ENCODE data around the gene NUAK2.
A peak's percentile ranks its signal among the peaks of the same experiment; 100 is the strongest.

DNA sequence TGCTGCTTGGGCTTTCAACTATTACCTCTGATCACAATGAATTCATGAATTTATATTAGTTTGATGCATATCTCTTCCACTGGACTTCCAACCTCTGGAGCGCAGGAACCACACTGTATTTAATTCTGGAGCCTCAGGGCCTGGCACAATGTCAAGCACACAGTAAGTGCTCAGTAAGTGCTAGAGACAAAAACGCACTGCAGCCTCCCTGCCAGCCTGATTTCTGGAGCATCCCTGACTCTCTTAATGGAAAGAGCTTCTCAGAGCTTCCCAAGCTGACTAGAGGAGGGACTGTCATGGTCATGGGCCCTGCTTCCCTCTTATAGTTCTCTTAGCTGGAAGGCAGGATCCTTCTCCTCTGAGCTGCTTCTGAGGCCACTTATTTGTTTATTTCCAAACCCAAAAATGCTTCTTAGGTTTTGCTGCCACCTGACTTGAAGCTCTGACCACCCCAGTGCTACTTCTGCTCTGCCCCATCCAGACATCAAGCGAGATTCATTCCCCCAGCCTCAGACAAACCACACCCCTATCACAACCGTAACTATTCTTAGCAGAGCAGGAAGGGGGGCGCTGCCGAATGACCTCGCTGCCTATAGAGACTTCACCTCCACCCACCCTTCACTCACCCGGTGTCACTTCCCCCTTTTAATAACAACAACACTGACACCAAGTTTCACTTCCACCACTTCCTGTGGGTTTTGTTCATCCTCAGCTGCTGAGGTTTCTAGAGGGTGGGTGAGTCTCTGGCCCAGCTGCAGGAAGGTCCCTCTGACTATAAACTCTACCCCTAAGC lies 33.6 kb downstream of the NUAK2 start:
- TF ChIP-seq EZH2 (IDR thresholded peaks at IDR 0.05; ENCODE audit: borderline replicate concordance, low read depth, low read length, severe bottlenecking) (no peak), POLR2A (IDR thresholded peaks at IDR 0.05; ENCODE audit: low read depth, low read length) (no peak), POLR2AphosphoS5 (IDR thresholded peaks at IDR 0.05; ENCODE audit: insufficient read depth, low read depth, low read length) (peak; percentile 46), JUN (IDR thresholded peaks at IDR 0.05; ENCODE audit: borderline replicate concordance, insufficient read depth, insufficient read length, low read depth) (no peak), MAX (IDR thresholded peaks at IDR 0.05; ENCODE audit: insufficient read depth, insufficient read length) (no peak), FOS (IDR thresholded peaks at IDR 0.05; ENCODE audit: borderline replicate concordance, insufficient read depth, low read length) (peak; percentile 20)
- TF ChIP-seq, protein P1, sequence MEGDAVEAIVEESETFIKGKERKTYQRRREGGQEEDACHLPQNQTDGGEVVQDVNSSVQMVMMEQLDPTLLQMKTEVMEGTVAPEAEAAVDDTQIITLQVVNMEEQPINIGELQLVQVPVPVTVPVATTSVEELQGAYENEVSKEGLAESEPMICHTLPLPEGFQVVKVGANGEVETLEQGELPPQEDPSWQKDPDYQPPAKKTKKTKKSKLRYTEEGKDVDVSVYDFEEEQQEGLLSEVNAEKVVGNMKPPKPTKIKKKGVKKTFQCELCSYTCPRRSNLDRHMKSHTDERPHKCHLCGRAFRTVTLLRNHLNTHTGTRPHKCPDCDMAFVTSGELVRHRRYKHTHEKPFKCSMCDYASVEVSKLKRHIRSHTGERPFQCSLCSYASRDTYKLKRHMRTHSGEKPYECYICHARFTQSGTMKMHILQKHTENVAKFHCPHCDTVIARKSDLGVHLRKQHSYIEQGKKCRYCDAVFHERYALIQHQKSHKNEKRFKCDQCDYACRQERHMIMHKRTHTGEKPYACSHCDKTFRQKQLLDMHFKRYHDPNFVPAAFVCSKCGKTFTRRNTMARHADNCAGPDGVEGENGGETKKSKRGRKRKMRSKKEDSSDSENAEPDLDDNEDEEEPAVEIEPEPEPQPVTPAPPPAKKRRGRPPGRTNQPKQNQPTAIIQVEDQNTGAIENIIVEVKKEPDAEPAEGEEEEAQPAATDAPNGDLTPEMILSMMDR (IDR thresholded peaks at IDR 0.05; ENCODE audit: extremely low read depth in 1 of 2, insufficient read depth in 1 of 2, low read depth in 1 of 2, low read length in 2 of 2): no peak
